NB4 (cell line): ENCODE data around the gene VPS35L.

ENCODE experiments used
- CTCF ChIP-seq: IDR thresholded peaks from one replicate; pipeline ENCODE4 v1.5.1; 2012; ENCODE audit warnings: low read depth, low read length
- MYC ChIP-seq: IDR thresholded peaks from 2 replicates; pipeline ENCODE4 v1.6.1; 2011; ENCODE audit warnings: low read depth, low read length
- POLR2A ChIP-seq: IDR thresholded peaks from 2 replicates; pipeline ENCODE4 v1.6.1; 2011; ENCODE audit warnings: mild to moderate bottlenecking; ENCODE audit not compliant: insufficient read length; ENCODE audit errors: extremely low read depth

- TF ChIP-seq CTCF (no peak), POLR2A (no peak), MYC (no peak)
Measured at GRCh38 chr16:19691161-19691711, 135.7 kb downstream of the VPS35L start.
